ENCODE data around the gene SBNO1.

Gene SBNO1

GRCh38 chr12:123393747-123394146, 29.1 kb upstream of the SBNO1 start:
- TF ChIP-seq EZH2 (IDR thresholded peaks at IDR 0.05; ENCODE audit: borderline replicate concordance, low read length) (no peak), CTCF (IDR thresholded peaks at IDR 0.05; ENCODE audit: low read length) (no peak)
- no peak overlapping the region for H3K4me3 ChIP-seq (ENCODE audit: low read depth, low read length, poor library complexity, severe bottlenecking)
- no peak overlapping the region for H3K27ac ChIP-seq (ENCODE audit: low read depth, low read length, poor library complexity, severe bottlenecking)

GRCh38 chr12:123391546-123392343, 27.1 kb upstream of the SBNO1 start:
- no peaks in the 10 kb centered on the region for H3K9me2 ChIP-seq (ENCODE audit: low read depth, low read length)
- peaks cover 64% of the 10 kb centered on the region for H3K36me3 ChIP-seq (ENCODE audit: insufficient read depth, low read length)
- TF ChIP-seq EZH2 (IDR thresholded peaks at IDR 0.05; ENCODE audit: borderline replicate concordance, low read length) (no peak), CTCF (IDR thresholded peaks at IDR 0.05; ENCODE audit: low read length) (no peak)
- no peak overlapping the region for H3K27ac ChIP-seq (ENCODE audit: low read depth, low read length, poor library complexity, severe bottlenecking)
- H3F3A ChIP-seq (ENCODE audit: insufficient read depth, low read length): no peaks in the 10 kb centered on the region
- H3K9me3 ChIP-seq (ENCODE audit: low read length): no peaks in the 10 kb centered on the region
- H3K4me2 ChIP-seq (ENCODE audit: low read length): no peak overlapping the region
- no peak overlapping the region for H3K9ac ChIP-seq (ENCODE audit: low read length)
- no peaks in the 10 kb centered on the region for H4K20me1 ChIP-seq (ENCODE audit: insufficient read depth, low read length)
- no peak overlapping the region for H2AFZ ChIP-seq (ENCODE audit: low read length)
- peaks cover 8% of the 10 kb centered on the region for H3K79me2 ChIP-seq (ENCODE audit: insufficient read depth, low read length)
- peaks cover 27% of the 10 kb centered on the region for H3K4me1 ChIP-seq (ENCODE audit: insufficient read depth, low read length, severe bottlenecking)
- H3K27me3 ChIP-seq (ENCODE audit: insufficient read depth, low read length): no peaks in the 10 kb centered on the region
- no peak overlapping the region for H3K4me3 ChIP-seq (ENCODE audit: low read depth, low read length, poor library complexity, severe bottlenecking)

More at GRCh38 chr12:123393747-123394146, 29.1 kb upstream of the SBNO1 start:
- Histone ChIP-seq H3K9ac (ENCODE audit: low read length) (no peak overlapping the region), H2AFZ (ENCODE audit: low read length) (no peak overlapping the region), H3K27me3 (ENCODE audit: insufficient read depth, low read length) (no peaks in the 10 kb centered on the region), H4K20me1 (ENCODE audit: insufficient read depth, low read length) (no peaks in the 10 kb centered on the region), H3K36me3 (ENCODE audit: insufficient read depth, low read length) (peaks cover 82% of the 10 kb centered on the region), H3K79me2 (ENCODE audit: insufficient read depth, low read length) (no peaks in the 10 kb centered on the region), H3F3A (ENCODE audit: insufficient read depth, low read length) (no peaks in the 10 kb centered on the region), H3K9me2 (ENCODE audit: low read depth, low read length) (no peaks in the 10 kb centered on the region), H3K4me2 (ENCODE audit: low read length) (no peak overlapping the region), H3K9me3 (ENCODE audit: low read length) (no peaks in the 10 kb centered on the region), H3K4me1 (ENCODE audit: insufficient read depth, low read length, severe bottlenecking) (peaks cover 11% of the 10 kb centered on the region)

GRCh38 chr12:123390498-123391426, 26.1 kb upstream of the SBNO1 start:
- TF ChIP-seq CTCF (IDR thresholded peaks at IDR 0.05; ENCODE audit: low read length): no peak
- TF ChIP-seq EZH2 (IDR thresholded peaks at IDR 0.05; ENCODE audit: borderline replicate concordance, low read length): no peak
- peak overlapping the region; percentile 57; the same call in 1 of the 2 replicates for H3K9ac ChIP-seq (ENCODE audit: low read length)

More at GRCh38 chr12:123390498-123391426, 26.1 kb upstream of the SBNO1 start:
- no peak overlapping the region for H3K27ac ChIP-seq (ENCODE audit: low read depth, low read length, poor library complexity, severe bottlenecking)
- H3K27me3 ChIP-seq (ENCODE audit: insufficient read depth, low read length): no peaks in the 10 kb centered on the region
- H3K9me2 ChIP-seq (ENCODE audit: low read depth, low read length): no peaks in the 10 kb centered on the region
- H2AFZ ChIP-seq (ENCODE audit: low read length): no peak overlapping the region
- no peaks in the 10 kb centered on the region for H3F3A ChIP-seq (ENCODE audit: insufficient read depth, low read length)
- no peaks in the 10 kb centered on the region for H4K20me1 ChIP-seq (ENCODE audit: insufficient read depth, low read length)
- peak overlapping the region; percentile 85 for H3K4me2 ChIP-seq (ENCODE audit: low read length)
- H3K4me1 ChIP-seq (ENCODE audit: insufficient read depth, low read length, severe bottlenecking): peaks cover 31% of the 10 kb centered on the region
- peaks cover 54% of the 10 kb centered on the region for H3K36me3 ChIP-seq (ENCODE audit: insufficient read depth, low read length)
- peak overlapping the region; percentile 70 for H3K4me3 ChIP-seq (ENCODE audit: low read depth, low read length, poor library complexity, severe bottlenecking)
- peaks cover 11% of the 10 kb centered on the region for H3K79me2 ChIP-seq (ENCODE audit: insufficient read depth, low read length)
- no peaks in the 10 kb centered on the region for H3K9me3 ChIP-seq (ENCODE audit: low read length)

All from OCI-LY1 (cell line).